GM18867 (cell line): ENCODE data around the gene SEMA6B.

Source experiments
- ATAC-seq: cut with Tn5 transposase; IDR thresholded peaks from one replicate; pipeline ENCODE4 v1.9.1; 2021; ENCODE audit warnings: mild to moderate bottlenecking, moderate library complexity; ENCODE audit not compliant: unreplicated experiment

The SEMA6B gene

DNA sequence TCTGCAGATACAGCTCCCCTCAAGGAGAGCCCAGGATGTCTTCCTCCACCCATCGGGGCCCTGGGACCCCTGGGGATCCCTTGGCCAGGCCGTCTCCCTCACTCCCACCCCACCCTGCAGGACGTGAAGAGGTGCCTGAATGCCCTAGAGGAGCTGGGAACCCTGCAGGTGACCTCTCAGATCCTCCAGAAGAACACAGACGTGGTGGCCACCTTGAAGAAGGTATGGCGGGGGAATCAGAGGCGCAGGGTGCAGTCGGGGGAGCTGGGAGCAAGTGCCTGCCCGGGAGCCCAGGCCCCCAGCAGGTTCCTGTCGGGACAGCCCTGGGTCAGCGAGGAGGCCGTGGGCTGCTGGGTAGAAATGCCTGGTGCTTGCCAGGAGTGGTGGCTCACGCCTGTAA, 60.8 kb downstream of the SEMA6B start:
- no peak for ATAC-seq

DNA sequence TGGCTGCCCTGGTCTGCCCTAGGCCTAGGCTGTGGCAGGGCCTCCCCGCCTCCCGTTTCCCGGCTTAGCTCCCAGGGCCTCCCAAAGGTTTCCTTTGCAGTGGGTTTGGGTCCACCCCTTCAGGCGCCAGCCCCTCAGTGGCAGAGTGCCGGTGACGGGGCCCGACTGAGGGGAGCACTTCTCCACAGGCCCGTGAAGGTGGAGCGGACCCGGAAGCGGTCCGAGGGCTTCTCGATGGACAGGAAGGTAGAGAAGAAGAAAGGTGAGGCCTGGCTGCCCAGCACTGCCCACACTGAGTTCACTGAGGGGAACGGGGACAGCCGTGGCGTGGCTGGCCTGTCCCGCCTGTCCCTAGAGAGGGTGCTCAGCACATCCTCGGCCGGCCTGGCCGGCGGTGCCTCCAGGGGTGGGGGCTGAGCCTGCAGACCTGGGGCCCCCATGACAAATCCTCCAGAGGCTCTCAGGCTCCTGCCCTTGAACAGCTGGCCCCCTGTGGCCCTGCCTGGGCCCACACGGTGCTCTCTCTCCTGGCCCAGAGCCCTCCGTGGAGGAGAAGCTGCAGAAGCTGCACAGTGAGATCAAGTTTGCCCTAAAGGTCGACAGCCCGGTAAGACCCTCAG, 61.6 kb downstream of the SEMA6B start:
- ATAC-seq = no peak

DNA sequence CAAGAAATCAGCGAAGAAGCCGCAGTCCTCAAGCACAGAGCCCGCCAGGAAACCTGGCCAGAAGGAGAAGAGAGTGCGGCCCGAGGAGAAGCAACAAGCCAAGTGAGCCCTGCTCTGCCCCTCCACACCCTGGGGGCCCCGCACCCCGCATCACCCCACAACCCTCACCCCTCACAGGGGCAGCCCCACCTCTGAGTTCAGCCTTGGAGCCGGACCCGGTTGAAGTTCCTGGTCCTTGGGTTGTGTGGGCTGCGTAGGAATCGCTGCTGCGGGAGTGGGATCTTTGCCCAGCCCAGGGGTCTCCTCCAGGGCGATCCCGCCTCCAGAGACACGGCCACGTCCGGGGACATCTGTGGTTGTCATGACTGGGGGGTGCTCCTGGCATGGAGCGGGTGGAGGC, 63.2 kb downstream of the SEMA6B start:
- no peak for ATAC-seq

DNA sequence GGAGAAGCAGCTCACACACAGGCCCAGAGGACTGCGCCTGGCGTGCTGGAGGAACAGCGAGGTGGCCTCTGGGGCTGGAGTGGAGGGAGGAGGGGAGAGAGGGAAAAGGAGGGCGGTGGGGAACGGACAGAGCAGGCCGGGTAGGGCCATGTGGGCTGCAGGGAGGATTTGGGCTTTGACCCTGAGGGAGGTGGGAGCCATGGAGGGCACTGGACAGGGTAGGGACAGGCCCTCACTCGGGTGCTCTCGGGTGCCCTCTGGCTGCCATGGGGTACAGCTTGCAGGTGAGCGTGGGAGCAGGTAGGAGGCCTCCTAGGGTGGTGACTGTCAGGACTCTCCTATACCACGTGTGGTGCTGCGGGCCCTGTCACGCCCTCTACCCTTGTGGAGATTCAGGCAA, 64.0 kb downstream of the SEMA6B start:
- no peak for ATAC-seq

DNA sequence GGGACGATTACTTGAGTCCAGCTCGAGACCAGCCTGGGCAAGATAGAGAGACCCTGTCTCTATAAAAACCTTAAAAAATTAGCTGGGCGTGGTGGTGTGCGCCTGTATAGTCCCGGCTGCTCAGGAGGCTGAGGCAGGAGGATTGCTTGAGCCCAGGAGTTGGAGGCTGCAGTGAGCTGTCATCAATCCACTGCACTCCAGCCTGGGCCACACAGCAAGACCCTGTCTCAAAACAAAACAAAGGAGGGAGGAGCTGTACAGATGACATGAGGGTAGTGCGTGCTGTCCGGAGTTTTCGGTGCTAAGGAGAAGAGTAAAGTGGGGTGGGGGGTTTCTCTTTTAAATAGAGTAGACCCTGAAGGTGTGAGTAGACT, 64.8 kb downstream of the SEMA6B start:
- ATAC-seq = no peak

DNA sequence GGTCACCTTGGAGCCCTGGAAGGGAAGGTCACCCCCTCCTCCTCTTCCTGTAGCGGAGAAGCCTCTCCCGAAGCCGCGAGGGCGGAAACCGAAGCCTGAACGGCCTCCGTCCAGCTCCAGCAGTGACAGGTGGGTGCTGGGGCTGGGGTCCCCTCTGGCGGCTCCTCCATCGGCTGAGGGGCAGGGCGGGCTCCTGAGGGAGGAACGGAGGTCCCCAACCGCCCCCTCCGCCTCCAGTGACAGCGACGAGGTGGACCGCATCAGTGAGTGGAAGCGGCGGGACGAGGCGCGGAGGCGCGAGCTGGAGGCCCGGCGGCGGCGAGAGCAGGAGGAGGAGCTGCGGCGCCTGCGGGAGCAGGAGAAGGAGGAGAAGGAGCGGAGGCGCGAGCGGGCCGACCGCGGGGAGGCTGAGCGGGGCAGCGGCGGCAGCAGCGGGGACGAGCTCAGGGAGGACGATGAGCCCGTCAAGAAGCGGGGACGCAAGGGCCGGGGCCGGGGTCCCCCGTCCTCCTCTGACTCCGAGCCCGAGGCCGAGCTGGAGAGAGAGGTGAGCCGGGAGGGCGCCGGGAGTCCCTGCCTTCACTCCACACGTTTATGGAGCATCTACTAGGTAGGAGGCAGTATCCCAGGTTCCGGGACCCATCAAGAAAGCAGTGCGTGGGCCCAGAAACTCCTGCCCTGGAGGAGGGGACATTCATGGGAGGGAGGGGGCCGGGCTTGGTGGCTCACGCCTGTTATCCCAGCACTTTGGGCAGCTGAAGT, 65.4 kb downstream of the SEMA6B start:
- no peak for ATAC-seq

DNA sequence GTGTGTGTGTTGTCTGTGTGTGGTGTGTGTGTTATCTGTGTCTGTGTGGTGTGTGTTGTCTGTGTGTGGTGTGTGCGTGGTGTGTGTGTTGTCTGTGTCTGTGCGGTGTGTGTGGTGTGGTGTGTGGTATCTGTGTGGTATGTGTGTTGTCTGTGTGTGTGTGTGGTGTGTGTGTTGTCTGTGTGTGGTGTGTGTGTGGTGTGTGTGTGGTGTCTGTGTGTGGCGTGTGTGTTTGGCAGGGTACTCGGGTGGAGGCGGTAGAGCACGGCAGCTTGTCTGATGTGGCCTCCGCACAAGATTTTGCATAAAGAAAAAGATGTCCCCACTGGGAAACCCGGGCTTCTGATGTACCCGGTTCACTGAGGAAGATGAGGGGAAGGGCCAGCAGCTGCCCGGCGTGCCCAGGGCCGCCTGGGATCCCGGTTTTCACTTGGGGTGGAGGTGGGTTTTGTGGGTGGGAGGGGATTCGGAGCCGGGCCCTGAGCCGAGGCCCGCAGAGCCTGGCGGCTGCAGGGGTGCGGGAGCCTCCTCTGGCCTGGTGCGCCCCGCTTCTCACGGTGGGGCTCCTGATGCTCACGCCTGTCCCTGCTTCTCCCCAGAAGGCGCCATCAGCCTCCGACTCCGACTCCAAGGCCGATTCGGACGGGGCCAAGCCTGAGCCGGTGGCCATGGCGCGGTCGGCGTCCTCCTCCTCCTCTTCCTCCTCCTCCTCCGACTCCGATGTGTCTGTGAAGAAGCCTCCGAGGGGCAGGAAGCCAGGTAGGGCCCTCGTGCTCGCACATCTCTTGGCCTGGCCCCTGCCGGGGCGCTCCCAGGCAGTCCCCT, 66.2 kb downstream of the SEMA6B start:
- no peak for ATAC-seq
